HG03457 (cell line): ENCODE results near the gene SEMA6B.
"Not testable (repeated sequence)": the region's sequence is repeated elsewhere in the genome, so short reads cannot be mapped to it uniquely, and the experiment has no call there.

Experiments used
- ATAC-seq: cut with Tn5 transposase; IDR thresholded peaks from one replicate; pipeline ENCODE4 v1.9.1; 2021; ENCODE audit warnings: moderate number of reproducible peaks; ENCODE audit not compliant: unreplicated experiment

SEMA6B gene

DNA sequence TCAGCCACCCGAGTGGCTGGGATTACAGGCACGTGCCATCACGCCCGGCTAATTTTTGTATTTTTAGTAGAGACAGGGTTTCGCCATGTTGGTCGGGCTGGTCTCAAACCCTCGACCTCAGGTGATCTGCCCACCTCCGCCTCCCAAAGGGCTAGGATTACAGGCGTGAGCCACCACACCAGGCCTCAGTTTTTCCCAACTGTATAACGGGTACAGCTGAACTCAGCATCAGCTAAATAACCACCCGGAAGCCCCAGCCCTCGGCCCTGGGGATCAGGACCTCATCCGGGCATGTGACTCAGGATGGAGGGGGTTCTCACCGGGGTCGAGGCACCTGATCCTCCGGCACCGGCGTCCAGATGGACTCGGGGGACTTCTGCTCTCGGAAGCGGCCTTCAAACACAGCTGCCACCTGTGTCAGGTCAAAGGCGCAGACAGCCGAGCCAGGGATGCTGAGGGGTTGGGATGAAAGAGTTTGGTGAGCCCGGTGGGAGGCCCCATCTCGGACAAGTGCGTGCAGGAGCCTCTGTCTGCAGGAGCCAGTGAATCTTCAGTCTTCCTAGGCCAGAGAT is 8.9 kb downstream of the SEMA6B start:
- no peak for ATAC-seq

DNA sequence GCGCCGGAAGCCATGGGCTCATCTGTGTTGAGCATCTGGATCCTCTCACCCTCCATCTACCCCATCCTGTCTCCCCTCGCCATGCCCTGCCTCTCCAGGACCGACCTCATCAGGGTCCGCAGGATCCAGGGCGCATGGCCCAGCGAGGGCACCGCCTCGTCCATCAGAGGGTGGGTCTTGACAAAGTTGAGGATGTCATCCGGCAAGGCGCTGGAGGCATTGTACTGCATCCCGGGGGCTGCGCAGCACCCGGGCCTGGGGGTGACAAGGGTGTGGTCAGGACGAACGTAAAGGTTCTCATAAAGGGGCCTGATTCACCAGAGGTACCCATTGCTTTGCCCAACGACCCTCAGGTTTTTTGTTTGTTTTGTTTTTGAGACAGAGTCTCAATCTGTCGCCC is 9.5 kb downstream of the SEMA6B start:
- no peak for ATAC-seq

DNA sequence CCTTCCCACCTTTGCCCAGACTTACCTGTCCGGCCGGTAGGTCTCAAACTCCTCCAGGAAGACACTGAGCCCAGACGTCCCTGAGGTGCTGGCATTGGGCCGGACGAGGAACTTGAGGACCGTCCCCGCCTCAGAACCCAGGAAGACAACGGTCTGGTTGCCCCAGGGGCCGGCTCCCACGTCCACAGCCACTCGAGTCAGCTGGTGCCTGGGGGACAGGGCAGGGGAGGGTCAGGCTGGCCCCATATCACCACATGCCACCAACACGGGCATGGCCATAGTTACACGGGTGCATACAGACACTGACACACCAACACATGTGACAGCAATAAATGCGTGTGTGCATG is 11.3 kb downstream of the SEMA6B start:
- ATAC-seq = no peak

GRCh38 chr19:4547303-4548237 is 11.9 kb downstream of the SEMA6B start:
- ATAC-seq = no peak

GRCh38 chr19:4543842-4544647 is 15.4 kb downstream of the SEMA6B start:
- ATAC-seq = no peak

- no peak for ATAC-seq
Measured at GRCh38 chr19:4542896-4543841, 16.3 kb downstream of the SEMA6B start.

DNA sequence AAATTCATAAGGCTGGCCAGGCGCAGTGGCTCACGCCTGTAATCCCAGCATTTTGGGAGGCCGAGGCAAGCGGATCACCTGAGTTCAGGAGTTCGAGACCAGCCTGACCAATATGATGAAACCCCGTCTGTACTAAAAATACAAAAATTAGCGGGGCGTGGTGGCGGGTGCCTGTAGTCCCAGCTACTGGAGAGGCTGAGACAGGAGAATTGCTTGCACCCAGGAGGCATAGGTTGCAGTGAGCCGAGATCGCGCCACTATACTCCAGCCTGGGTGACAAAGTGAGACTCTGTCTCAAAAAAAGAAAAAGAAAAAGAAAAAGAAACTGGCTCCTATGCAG is 17.7 kb downstream of the SEMA6B start:
- not testable (repeated sequence) for ATAC-seq

GRCh38 chr19:4541114-4541805 is 18.2 kb downstream of the SEMA6B start:
- no peak for ATAC-seq

DNA sequence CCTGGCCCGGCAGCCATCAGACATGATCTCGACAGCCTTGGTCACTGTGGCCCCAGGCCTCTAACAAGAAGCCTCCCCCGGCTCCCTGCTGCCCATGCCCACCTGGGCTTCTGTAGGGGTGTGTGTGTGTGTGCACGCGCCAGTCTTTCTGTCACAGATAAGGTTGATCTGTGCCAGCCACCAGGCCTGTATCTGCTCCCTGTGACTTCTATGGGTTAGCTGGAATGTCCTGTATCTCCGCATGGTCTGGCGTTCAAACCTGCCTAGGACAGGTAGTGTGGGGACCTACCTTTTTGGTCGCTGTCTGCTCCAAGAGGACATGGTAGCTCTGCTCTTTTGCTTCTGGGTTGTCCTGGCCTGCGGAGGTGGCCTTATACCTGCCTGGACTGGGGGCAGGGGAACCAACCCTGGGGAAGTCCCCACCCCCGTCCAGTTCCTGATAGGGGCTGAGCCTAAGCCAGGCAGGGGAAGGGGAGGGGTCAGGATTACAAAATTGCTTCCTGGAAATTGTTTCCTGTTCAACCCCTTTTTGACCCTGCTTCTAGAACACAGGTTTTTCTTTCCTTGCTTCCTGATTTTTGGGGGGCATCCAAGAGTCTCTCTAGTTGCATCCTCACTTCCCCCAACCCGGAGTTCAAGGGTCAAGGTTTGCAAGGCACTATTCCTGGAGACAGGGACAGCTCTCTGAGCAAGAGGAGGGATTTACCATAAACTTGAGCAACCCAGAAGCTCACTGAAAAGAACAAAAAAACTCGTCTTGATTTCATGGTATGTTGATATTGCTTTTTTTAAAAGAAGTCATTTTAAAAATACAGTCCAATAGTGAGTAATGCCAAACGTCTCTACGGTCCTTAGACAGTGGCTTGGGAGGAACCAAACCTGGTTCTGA is 19.5 kb downstream of the SEMA6B start, which contains the start of gene LRG1:
Gene LRG1, minus strand, starts transcription at position 344 of the 889 bp plus-strand sequence. Its CDS starts 23 bp downstream, at position 321.
- no peak for ATAC-seq

- ATAC-seq = no peak
Measured at GRCh38 chr19:4539169-4539692, 20.3 kb downstream of the SEMA6B start.

DNA sequence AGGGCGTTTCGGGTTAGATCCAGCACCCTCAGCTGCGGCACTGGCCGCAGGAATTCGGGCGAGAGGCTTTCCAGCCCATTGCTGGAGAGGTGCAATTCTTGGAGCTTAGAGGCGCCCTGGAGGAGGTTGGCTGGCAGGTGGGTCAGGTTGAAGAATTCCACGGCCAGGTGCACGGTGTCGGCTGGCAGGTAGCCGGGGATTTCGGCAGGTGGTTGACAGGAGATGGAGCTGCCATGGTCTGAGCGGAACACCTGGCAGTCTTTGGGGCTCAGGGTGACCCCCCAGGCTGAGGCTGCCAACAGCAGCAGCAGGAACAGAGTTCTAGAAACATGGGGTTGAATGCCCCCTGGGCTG is 20.9 kb downstream of the SEMA6B start:
- no peak for ATAC-seq

- no peak for ATAC-seq
Measured at GRCh38 chr19:4537953-4538600, 21.4 kb downstream of the SEMA6B start.

DNA sequence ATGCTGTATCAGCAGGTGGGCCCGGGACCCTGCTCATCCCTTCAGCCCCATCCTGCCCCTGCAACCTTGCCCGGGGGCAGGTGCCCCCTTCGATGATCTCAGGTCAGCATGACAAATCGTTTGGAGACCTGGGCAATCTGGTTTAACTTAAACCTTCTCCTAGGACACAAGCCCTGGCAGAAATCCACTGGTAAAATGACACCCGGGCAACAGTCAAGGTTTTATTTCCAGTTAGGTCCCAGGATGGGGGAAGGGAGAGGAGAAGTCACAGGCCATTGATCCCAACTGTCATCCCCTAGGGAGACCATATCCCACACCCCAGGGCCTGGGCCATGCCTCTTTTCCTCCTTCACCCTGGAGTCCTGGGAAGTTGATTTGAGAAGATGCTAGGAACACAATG is 22.7 kb downstream of the SEMA6B start:
- no peak for ATAC-seq

DNA sequence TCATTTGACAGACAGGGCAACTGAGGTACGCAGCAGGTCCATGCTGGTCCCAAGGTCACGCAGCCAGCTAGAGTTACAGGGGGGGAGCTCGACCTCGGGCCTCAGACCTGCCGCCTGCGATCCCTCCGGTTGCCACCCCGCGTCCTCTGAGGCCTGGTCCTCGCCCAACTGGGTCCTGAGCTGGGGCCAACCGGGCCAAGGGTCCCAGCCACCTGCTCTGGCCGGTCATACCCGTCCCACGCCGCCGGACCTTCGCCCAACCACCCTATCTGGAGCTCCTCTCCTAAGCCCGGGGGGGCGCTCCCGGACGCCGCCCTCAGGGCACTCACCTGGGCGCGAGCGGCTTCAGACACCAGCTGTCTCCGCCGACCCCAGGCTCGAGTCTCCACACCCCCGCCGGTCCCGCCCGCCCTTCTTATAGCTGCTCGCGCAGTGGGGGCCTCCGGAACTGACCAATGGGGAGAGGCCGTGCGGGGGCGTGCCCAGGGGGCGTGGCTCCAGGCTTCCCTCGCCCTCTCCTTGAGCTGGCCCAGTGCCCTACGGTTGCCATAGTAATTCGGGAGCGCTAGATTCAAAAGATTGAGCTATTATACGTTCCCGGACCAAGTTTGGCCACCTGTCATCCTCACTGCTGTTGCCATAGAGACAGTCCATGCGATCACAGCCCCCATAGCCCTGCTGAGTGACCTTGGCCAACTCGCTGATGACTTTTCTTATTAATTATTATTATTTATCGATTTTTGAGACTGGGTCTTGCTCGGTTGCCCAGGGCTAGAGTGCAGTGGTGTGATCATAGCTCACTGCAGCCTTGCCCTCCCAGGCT is 24.4 kb downstream of the SEMA6B start, which contains the start of gene PLIN5:
Gene PLIN5, minus strand, starts transcription at position 389 of the 823 bp plus-strand sequence. CDS start 1,150 bp downstream, outside the sequence.
- ATAC-seq = no peak

DNA sequence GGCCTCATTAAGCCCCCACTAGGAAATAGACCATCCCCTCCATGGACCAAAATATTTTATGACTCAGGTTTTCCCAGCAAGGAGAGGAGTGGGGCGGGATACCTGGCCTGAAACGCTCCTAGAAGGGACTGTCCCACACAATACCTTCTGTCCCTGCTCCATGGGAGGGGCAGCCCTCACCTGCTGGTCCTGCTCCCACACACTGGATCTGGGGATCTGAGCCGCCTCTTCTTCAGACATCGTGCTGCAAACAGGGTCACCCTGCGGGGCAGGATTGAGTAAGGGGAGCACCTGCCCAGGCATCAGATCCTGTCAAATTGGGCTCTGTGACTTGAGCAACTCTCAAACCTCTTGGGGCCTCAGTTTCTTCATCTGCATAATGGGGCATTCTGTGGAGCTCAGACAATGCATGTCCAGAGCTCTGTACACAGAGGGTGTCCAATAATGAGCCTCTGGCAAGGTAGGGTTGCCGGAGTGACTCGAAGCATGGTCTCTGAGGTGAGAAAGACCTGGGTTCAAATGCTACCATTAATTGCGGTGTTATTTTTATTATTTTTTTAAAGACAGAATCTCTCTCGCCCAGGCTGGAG is 25.6 kb downstream of the SEMA6B start:
- no peak for ATAC-seq

GRCh38 chr19:4533334-4533733 is 26.1 kb downstream of the SEMA6B start:
- ATAC-seq = no peak
